Fibroblast of skin of abdomen (primary cell): Measurements from ENCODE around the gene PCDH15.
"Not testable (repeated sequence)": the region's sequence is repeated elsewhere in the genome, so short reads cannot be mapped to it uniquely, and the experiment has no call there.

Source experiments
- DNase-seq: peaks from one replicate; pipeline ENCODE4 v3.0.0-alpha.2; 2013

PCDH15 gene

GRCh38 chr10:53957401-53957800, 843.6 kb downstream of the PCDH15 start:
- no peak for DNase-seq

GRCh38 chr10:53955091-53955490, 845.9 kb downstream of the PCDH15 start:
- DNase-seq: no peak

- no peak for DNase-seq
Measured at GRCh38 chr10:53952698-53953630, 848.1 kb downstream of the PCDH15 start.

- DNase-seq: no peak
Measured at GRCh38 chr10:53939654-53940053, 861.4 kb downstream of the PCDH15 start.

- no peak for DNase-seq
Measured at GRCh38 chr10:53930648-53931047, 870.4 kb downstream of the PCDH15 start.

GRCh38 chr10:53924051-53924700, 876.9 kb downstream of the PCDH15 start:
- DNase-seq: not testable (repeated sequence)

- DNase-seq: no peak
Measured at GRCh38 chr10:53918755-53919154, 882.3 kb downstream of the PCDH15 start.

GRCh38 chr10:53909791-53910190, 891.2 kb downstream of the PCDH15 start:
- DNase-seq: no peak

- no peak for DNase-seq
Measured at GRCh38 chr10:53904506-53905241, 896.4 kb downstream of the PCDH15 start.

GRCh38 chr10:53903756-53904155, 897.3 kb downstream of the PCDH15 start:
- DNase-seq: no peak

- DNase-seq: no peak
Measured at GRCh38 chr10:53899463-53900160, 901.4 kb downstream of the PCDH15 start.

GRCh38 chr10:53898532-53898931, 902.5 kb downstream of the PCDH15 start:
- no peak for DNase-seq

- no peak for DNase-seq
Measured at GRCh38 chr10:53894145-53894544, 906.9 kb downstream of the PCDH15 start.

GRCh38 chr10:53893061-53893460, 908.0 kb downstream of the PCDH15 start:
- no peak for DNase-seq

GRCh38 chr10:53886325-53887300, 914.4 kb downstream of the PCDH15 start:
- no peak for DNase-seq

- DNase-seq: no peak
Measured at GRCh38 chr10:53864846-53865245, 936.2 kb downstream of the PCDH15 start.

- DNase-seq: no peak
Measured at GRCh38 chr10:53852450-53853175, 948.4 kb downstream of the PCDH15 start.

GRCh38 chr10:53846809-53847208, 954.2 kb downstream of the PCDH15 start:
- no peak for DNase-seq

GRCh38 chr10:53843736-53844362, 957.2 kb downstream of the PCDH15 start:
- no peak for DNase-seq
